Thyroid gland (tissue), 4 donors: ENCODE measurements around the gene HOTAIR. TPM values are rescaled to one million over a fixed set of nuclear protein-coding genes. Genes with fewer than 3 reads are reported as not detected.

Experiments
- DNase-seq, 2 donors: peaks; one replicate each; pipeline ENCODE4 v3.0.0-alpha.2; 2019
- H3K27ac ChIP-seq, 3 donors: fragments of 200-600 bp; sonication (generic); 1 replicate in 2 of 3; 2 replicates in 1 of 3; pipeline ENCODE4 v1.5.1; 2016 to 2019; ENCODE audit warnings: mild to moderate bottlenecking in 1 of 3, moderate library complexity in 1 of 3
- H3K27me3 ChIP-seq: fragments of 200-600 bp; sonication (generic); one replicate; pipeline ENCODE4 v1.5.1; 2019
- H3K36me3 ChIP-seq, 2 donors: fragments of 200-600 bp; sonication (generic); one replicate each; pipeline ENCODE4 v1.5.1; 2016 to 2019
- H3K4me1 ChIP-seq, 2 donors: fragments of 200-600 bp; sonication (generic); one replicate each; pipeline ENCODE4 v1.5.1; 2017 to 2019
- H3K4me3 ChIP-seq, 3 donors: fragments of 200-600 bp; sonication (generic); replicated peaks in 1 of 3; 1 replicate in 2 of 3; 2 replicates in 1 of 3; pipeline ENCODE4 v1.5.1; 2016; ENCODE audit warnings: mild to moderate bottlenecking in 1 of 3
- H3K9me3 ChIP-seq: fragments of 200-600 bp; sonication (generic); one replicate; pipeline ENCODE4 v1.5.1; 2017
- CTCF ChIP-seq, 6 experiments: fragments of 200-600 bp in 3 of 6; fragments of 450-650 bp in 3 of 6; sonication (generic) in 3 of 6; IDR thresholded peaks; one replicate each; pipeline ENCODE4 v1.5.1; 2016 to 2019; ENCODE audit warnings: antibody characterized with exemption in 6 of 6, mild to moderate bottlenecking in 2 of 6, inconsistent platforms in 1 of 6, moderate library complexity in 1 of 6
- POLR2A ChIP-seq, 2 donors: fragments of 450-650 bp; IDR thresholded peaks; one replicate each; pipeline ENCODE4 v1.6.1; 2017; ENCODE audit warnings: antibody characterized with exemption in 2 of 2, mild to moderate bottlenecking in 2 of 2, moderate library complexity in 1 of 2
- WGBS, 2 donors: methylation state at CpG; one replicate each; pipeline ENCODE4 v1.1.5; 2017; 5-methylcytosine and 5-hydroxymethylcytosine counted together
- intact Hi-C: fragments of 100-400 bp; cut with DNase I; formaldehyde crosslinking; loops from one replicate; pipeline ENCODE4 v1.15.1; 2023
- total RNA-seq, 4 donors: library from RNA; depleted of rRNA; stranded (reverse); fragments of >200 nt; gene quantifications; one replicate each; pipeline ENCODE4 v1.2.3, GENCODE V29; 2016

The HOTAIR gene
- total RNA-seq, 4 donors from 2014 or later = not detected

GRCh38 chr12:53941187-53941586 lies 33.6 kb downstream of the HOTAIR start:
- TF ChIP-seq POLR2A (IDR thresholded peaks at IDR 0.05) (no peak), CTCF (IDR thresholded peaks at IDR 0.05) (no peak)
- no peaks in the 10 kb centered on the region for H3K36me3 ChIP-seq
- no peak for DNase-seq
- intact Hi-C loops = no loop called here
- peaks cover 63% of the 10 kb centered on the region for H3K27me3 ChIP-seq
- no peak overlapping the region for H3K27ac ChIP-seq
- H3K4me1 ChIP-seq = peaks cover 0 to 17% of the 10 kb centered on the region in 2 donors
- no peak overlapping the region for H3K4me3 ChIP-seq
- no peaks in the 10 kb centered on the region for H3K9me3 ChIP-seq

GRCh38 chr12:53940443-53941014 lies 34.2 kb downstream of the HOTAIR start:
- DNase-seq = no peak
- Histone ChIP-seq H3K27me3 (peaks cover 57% of the 10 kb centered on the region), H3K36me3 (no peaks in the 10 kb centered on the region), H3K4me1 (peaks cover 0 to 19% of the 10 kb centered on the region in 2 donors), H3K4me3 (no peak overlapping the region), H3K27ac (no peak overlapping the region), H3K9me3 (no peaks in the 10 kb centered on the region)
- intact Hi-C loops = no loop called here
- TF ChIP-seq POLR2A (IDR thresholded peaks at IDR 0.05) = no peak
- no peak for TF ChIP-seq CTCF (IDR thresholded peaks at IDR 0.05)
- 10 to 17% methylated on average over 7 to 9 of the region's 9 CpGs for WGBS, 2 donors

- H3K27ac ChIP-seq = no peak overlapping the region
- H3K27me3 ChIP-seq = peaks cover 56% of the 10 kb centered on the region
- TF ChIP-seq POLR2A (IDR thresholded peaks at IDR 0.05) (no peak), CTCF (IDR thresholded peaks at IDR 0.05) (no peak)
- no peaks in the 10 kb centered on the region for H3K36me3 ChIP-seq
- peak in 1 of 2 donors; percentile 23 for DNase-seq
- H3K9me3 ChIP-seq = no peaks in the 10 kb centered on the region
- H3K4me3 ChIP-seq = no peak overlapping the region
- 2 to 4% methylated on average over 15 to 21 of the region's 91 CpGs for WGBS, 2 donors
- H3K4me1 ChIP-seq = peaks cover 0 to 20% of the 10 kb centered on the region in 2 donors
- intact Hi-C loops = no loop called here
Observed at GRCh38 chr12:53939141-53940108, 35.3 kb downstream of the HOTAIR start.

GRCh38 chr12:53938326-53939140 lies 36.2 kb downstream of the HOTAIR start, which contains the start of gene HOXC13:
HOXC13 (plus strand) TSS chr12:53938831; CDS start chr12:53938907, 76 bp downstream.
- DNase-seq = peak; percentile 42 to 52

More at GRCh38 chr12:53938326-53939140, 36.2 kb downstream of the HOTAIR start, which contains the start of gene HOXC13:
- 3 to 5% methylated on average over 37 to 49 of the region's 56 CpGs for WGBS, 2 donors
- Histone ChIP-seq H3K27me3 (peaks cover 51% of the 10 kb centered on the region), H3K9me3 (no peaks in the 10 kb centered on the region), H3K36me3 (no peaks in the 10 kb centered on the region), H3K4me3 (no peak within 1 kb of the TSS), H3K4me1 (peaks cover 0 to 20% of the 10 kb centered on the region in 2 donors), H3K27ac (no peak within 1 kb of the TSS)
- TF ChIP-seq CTCF (IDR thresholded peaks at IDR 0.05) (no peak), POLR2A (IDR thresholded peaks at IDR 0.05) (no peak)
- intact Hi-C loops = no loop called here
